ENCODE measurements around the gene CORO1C. TPM values are rescaled to one million over a fixed set of nuclear protein-coding genes. Genes with fewer than 3 reads are reported as not detected.
A peak's percentile ranks its signal among the peaks of the same experiment; 100 is the strongest.

Gene CORO1C
- polyA plus RNA-seq, 1 donor: 68.4 TPM

DNA sequence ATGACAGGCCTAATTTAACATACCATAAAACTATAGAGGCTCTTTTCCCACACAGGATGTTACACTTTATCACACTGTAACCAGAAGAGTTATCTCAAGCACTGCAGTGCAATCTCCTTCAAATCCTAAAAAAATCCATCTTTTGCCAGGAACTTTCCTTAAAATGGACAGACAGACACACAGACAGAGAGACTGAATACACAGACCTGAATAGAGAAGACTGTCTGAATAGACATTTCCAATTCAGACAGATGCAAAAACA is 6.5 kb downstream of the CORO1C start:
- Histone ChIP-seq H3K36me3 (ENCODE audit: control insufficient read depth, insufficient read depth, low read length) (no peaks in the 10 kb centered on the region), H3K9me3 (ENCODE audit: control insufficient read depth, low read depth, low read length) (no peaks in the 10 kb centered on the region), H3K4me1 (ENCODE audit: control insufficient read depth, insufficient read depth, low read length) (peaks cover 14% of the 10 kb centered on the region), H3K4me3 (ENCODE audit: low read length) (no peak overlapping the region), H3K27ac (ENCODE audit: low read length) (peak overlapping the region; percentile 18), H3K27me3 (ENCODE audit: control insufficient read depth, insufficient read depth, low read length) (no peaks in the 10 kb centered on the region)
- DNase-seq: no peak

DNA sequence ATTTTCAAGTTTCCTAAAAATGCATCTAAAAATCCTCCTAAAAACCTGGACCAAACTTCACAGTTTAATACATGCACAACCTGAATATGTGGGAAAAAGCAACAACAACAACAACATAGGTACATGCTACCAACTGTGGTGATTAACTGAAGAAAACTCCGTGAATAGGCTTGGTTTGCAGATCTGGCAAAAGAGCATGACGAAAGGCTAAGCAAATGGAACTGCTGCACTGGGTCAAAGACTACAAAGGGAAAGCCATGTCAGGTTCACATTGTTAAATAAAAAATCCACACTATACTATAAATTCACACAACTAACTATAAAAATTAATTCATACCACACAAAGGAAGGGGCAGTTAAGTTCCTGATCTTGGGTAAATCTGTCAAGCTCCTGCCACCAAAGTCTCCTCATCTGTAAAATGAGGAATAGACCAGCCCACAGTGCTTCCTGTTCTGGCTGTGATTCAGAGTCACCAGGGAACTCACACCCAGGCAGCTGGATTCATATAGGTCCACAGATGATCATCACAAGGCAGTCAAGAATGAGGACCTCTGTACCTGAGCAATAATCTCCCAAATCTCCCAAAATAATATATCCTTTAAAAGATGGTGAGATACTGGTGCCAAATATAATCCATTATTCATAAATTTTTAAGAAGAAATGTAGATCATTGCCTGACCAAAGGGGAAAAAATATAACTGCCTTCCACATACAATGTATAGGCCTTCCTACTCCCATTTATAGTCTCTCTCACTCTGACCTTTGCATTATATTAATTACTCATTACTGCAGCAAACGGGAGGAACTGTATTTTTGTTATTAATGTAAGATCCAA is 7.0 kb downstream of the CORO1C start:
- WGBS (ENCODE audit: insufficient coverage, low lambda C conversion rate): no CpG with 5 or more reads among the region's 3 CpGs
- no peaks in the 10 kb centered on the region for H3K9me3 ChIP-seq (ENCODE audit: control insufficient read depth, low read depth, low read length)
- no peaks in the 10 kb centered on the region for H3K27me3 ChIP-seq (ENCODE audit: control insufficient read depth, insufficient read depth, low read length)
- DNase-seq: peak in 1 of 2 donors; percentile 58
- H3K4me3 ChIP-seq (ENCODE audit: low read length): no peak overlapping the region
- no peaks in the 10 kb centered on the region for H3K36me3 ChIP-seq (ENCODE audit: control insufficient read depth, insufficient read depth, low read length)
- H3K4me1 ChIP-seq (ENCODE audit: control insufficient read depth, insufficient read depth, low read length): peaks cover 14% of the 10 kb centered on the region
- peak overlapping the region; percentile 18 for H3K27ac ChIP-seq (ENCODE audit: low read length)

GRCh38 chr12:108722992-108723766 is 8.1 kb downstream of the CORO1C start:
- WGBS (ENCODE audit: insufficient coverage, low lambda C conversion rate): 83% methylated on average over 1 of the region's 5 CpGs
- H3K4me3 ChIP-seq (ENCODE audit: low read length): no peak overlapping the region
- no peak for DNase-seq
- no peaks in the 10 kb centered on the region for H3K36me3 ChIP-seq (ENCODE audit: control insufficient read depth, insufficient read depth, low read length)
- peak overlapping the region; percentile 50 for H3K27ac ChIP-seq (ENCODE audit: low read length)
- H3K27me3 ChIP-seq (ENCODE audit: control insufficient read depth, insufficient read depth, low read length): no peaks in the 10 kb centered on the region
- peaks cover 4% of the 10 kb centered on the region for H3K4me1 ChIP-seq (ENCODE audit: control insufficient read depth, insufficient read depth, low read length)
- no peaks in the 10 kb centered on the region for H3K9me3 ChIP-seq (ENCODE audit: control insufficient read depth, low read depth, low read length)

DNA sequence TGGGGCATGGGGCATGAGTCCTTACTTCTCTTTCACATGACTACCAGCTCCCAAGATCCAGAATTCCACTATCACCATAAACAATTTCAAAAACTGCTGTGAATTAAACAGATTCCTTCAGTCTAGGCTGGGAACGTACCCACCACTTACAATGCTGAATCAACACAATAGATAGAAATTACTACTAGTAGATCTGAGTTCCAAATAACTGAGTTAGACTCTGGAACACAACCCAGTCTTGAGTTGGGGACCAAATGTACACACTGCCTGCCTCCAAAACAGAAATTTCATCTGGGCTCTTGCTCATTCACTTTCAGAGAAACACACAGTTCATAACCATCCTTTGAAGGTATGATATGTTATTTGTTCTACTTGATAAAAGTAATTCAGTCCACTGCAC is 8.9 kb downstream of the CORO1C start:
- Histone ChIP-seq H3K27ac (ENCODE audit: low read length) (peak overlapping the region; percentile 50), H3K9me3 (ENCODE audit: control insufficient read depth, low read depth, low read length) (no peaks in the 10 kb centered on the region), H3K36me3 (ENCODE audit: control insufficient read depth, insufficient read depth, low read length) (no peaks in the 10 kb centered on the region), H3K4me1 (ENCODE audit: control insufficient read depth, insufficient read depth, low read length) (peaks cover 2% of the 10 kb centered on the region), H3K27me3 (ENCODE audit: control insufficient read depth, insufficient read depth, low read length) (no peaks in the 10 kb centered on the region), H3K4me3 (ENCODE audit: low read length) (no peak overlapping the region)
- no CpG with 5 or more reads among the region's 1 CpG for WGBS (ENCODE audit: insufficient coverage, low lambda C conversion rate)
- DNase-seq: no peak

DNA sequence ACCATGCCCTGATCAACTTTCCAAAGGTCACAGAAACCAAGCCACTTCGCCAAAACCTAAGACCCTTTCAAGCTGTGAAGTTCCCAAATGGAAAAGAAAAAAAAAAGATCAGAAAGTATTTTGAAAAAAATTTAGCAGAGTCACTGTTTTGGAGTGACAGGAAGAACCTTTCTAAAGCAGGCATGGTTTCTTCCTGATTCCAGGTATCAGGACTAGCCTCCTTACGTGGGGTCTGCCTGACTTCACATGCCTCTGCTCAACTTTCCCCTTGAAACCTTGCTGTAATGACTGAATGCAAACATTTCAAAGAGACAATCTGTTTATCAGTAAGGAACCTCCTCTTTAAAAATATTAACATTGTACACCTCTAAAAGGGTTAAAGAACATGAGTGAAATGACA is 9.5 kb downstream of the CORO1C start:
- no peak for DNase-seq
- Histone ChIP-seq H3K4me3 (ENCODE audit: low read length) (no peak overlapping the region), H3K4me1 (ENCODE audit: control insufficient read depth, insufficient read depth, low read length) (peaks cover 2% of the 10 kb centered on the region), H3K27ac (ENCODE audit: low read length) (peak overlapping the region; percentile 50), H3K9me3 (ENCODE audit: control insufficient read depth, low read depth, low read length) (no peaks in the 10 kb centered on the region), H3K36me3 (ENCODE audit: control insufficient read depth, insufficient read depth, low read length) (peaks cover 3% of the 10 kb centered on the region), H3K27me3 (ENCODE audit: control insufficient read depth, insufficient read depth, low read length) (no peaks in the 10 kb centered on the region)
- 100% methylated on average over 1 of the region's 2 CpGs for WGBS (ENCODE audit: insufficient coverage, low lambda C conversion rate)

DNA sequence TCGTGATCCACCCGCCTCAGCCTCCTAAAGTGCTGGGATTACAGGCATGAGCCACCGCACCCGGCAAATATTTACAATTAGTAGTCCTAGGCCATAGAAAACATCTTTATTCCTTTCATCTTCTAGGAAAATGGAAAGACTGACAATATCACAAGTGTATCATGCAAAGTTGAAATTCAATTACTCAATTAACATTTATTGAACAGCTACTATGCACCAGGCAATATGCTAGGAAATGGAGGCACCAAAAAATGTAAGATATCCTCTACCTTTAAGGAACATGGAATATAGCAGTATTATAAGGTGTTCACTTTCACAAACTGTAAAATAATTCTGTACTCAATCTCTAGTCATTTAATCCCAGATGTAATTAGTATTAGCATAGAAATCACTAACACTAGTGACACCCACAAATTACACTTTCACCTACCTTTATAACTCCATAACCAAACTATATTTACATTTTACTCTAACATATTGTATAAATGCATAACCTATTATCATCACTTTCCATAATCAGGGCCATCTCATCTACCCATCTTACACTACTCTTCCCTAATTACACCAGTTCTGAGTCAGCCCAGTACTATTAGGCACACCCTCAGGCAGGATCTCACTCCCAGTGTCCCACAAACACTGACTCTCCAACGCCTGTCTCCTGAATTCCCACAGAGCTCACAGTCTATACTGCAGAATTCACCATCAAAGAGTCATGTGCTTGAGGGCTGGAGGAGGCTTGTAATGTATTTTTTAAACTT is 10.4 kb downstream of the CORO1C start:
- WGBS (ENCODE audit: insufficient coverage, low lambda C conversion rate): no CpG with 5 or more reads among the region's 5 CpGs
- H3K4me3 ChIP-seq (ENCODE audit: low read length): no peak overlapping the region
- no peak for DNase-seq
- no peaks in the 10 kb centered on the region for H3K9me3 ChIP-seq (ENCODE audit: control insufficient read depth, low read depth, low read length)
- no peaks in the 10 kb centered on the region for H3K27me3 ChIP-seq (ENCODE audit: control insufficient read depth, insufficient read depth, low read length)
- no peak overlapping the region for H3K27ac ChIP-seq (ENCODE audit: low read length)
- H3K4me1 ChIP-seq (ENCODE audit: control insufficient read depth, insufficient read depth, low read length): peaks cover 2% of the 10 kb centered on the region
- H3K36me3 ChIP-seq (ENCODE audit: control insufficient read depth, insufficient read depth, low read length): peaks cover 6% of the 10 kb centered on the region

DNA sequence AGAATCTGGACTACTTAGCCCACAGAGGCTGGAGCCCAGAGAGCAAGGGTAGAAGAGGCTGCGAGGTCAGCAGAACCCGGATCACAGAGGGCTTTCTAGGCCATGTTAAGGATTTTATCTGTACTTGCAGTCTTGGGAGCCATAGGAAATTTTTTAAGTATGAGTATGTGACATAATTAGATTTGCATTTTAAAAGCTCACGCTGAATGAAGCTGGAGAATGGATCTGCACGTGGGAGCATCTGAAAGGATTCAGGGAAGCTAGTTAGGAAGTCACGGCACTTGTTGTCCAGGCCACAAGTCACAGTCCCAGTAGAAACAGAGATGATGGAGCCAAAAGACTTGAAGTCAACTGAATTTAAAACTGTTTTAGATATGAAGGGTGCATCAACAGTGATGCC is 14.1 kb downstream of the CORO1C start:
- H3K27ac ChIP-seq (ENCODE audit: low read length): no peak overlapping the region
- H3K9me3 ChIP-seq (ENCODE audit: control insufficient read depth, low read depth, low read length): no peaks in the 10 kb centered on the region
- no peaks in the 10 kb centered on the region for H3K27me3 ChIP-seq (ENCODE audit: control insufficient read depth, insufficient read depth, low read length)
- no CpG with 5 or more reads among the region's 5 CpGs for WGBS (ENCODE audit: insufficient coverage, low lambda C conversion rate)
- H3K4me3 ChIP-seq (ENCODE audit: low read length): no peak overlapping the region
- peaks cover 6% of the 10 kb centered on the region for H3K36me3 ChIP-seq (ENCODE audit: control insufficient read depth, insufficient read depth, low read length)
- no peak for DNase-seq
- no peaks in the 10 kb centered on the region for H3K4me1 ChIP-seq (ENCODE audit: control insufficient read depth, insufficient read depth, low read length)

DNA sequence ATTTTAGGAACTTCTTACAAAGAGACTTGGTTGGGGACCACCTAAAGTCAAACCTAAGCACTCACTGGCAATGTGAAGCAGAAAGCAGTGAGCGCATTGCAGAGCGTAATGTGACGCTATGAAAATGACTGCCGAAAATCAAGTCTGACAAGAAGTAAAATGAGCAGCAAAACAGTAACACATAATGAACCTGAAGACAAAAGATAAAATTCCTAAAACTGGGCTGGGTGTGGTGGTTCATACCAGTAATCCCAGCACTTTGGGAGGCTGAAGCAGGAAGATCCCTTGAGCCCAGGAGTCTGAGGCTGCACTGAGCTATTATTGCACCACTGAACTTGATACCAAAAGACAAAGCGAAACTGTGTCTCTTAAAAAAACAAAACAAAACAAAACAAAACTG is 16.5 kb downstream of the CORO1C start:
- no peak for DNase-seq
- Histone ChIP-seq H3K27me3 (ENCODE audit: control insufficient read depth, insufficient read depth, low read length) (no peaks in the 10 kb centered on the region), H3K36me3 (ENCODE audit: control insufficient read depth, insufficient read depth, low read length) (peaks cover 6% of the 10 kb centered on the region), H3K27ac (ENCODE audit: low read length) (no peak overlapping the region), H3K9me3 (ENCODE audit: control insufficient read depth, low read depth, low read length) (no peaks in the 10 kb centered on the region), H3K4me1 (ENCODE audit: control insufficient read depth, insufficient read depth, low read length) (no peaks in the 10 kb centered on the region), H3K4me3 (ENCODE audit: low read length) (no peak overlapping the region)
- no CpG with 5 or more reads among the region's 5 CpGs for WGBS (ENCODE audit: insufficient coverage, low lambda C conversion rate)

DNA sequence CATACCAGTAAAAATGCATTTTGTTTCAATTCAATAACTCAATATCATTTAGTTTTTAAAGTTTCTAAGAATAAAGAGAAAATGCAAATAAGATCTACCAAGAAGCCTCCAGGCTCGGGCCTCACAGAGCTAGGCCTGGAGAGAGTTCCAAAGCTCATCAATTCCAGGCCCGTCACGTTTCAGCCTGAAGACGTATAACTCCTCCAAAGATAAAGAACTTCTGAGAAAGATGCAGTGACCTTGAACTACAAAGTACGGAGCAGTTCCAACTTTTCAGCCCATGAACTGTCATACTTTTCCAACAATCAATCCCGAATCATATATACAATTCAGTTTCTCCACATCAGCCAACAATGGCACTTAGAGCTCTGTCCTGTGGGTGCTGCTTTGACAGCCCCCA is 17.8 kb downstream of the CORO1C start:
- Histone ChIP-seq H3K27me3 (ENCODE audit: control insufficient read depth, insufficient read depth, low read length) (no peaks in the 10 kb centered on the region), H3K4me3 (ENCODE audit: low read length) (no peak overlapping the region), H3K27ac (ENCODE audit: low read length) (no peak overlapping the region), H3K9me3 (ENCODE audit: control insufficient read depth, low read depth, low read length) (no peaks in the 10 kb centered on the region), H3K4me1 (ENCODE audit: control insufficient read depth, insufficient read depth, low read length) (no peaks in the 10 kb centered on the region), H3K36me3 (ENCODE audit: control insufficient read depth, insufficient read depth, low read length) (peaks cover 6% of the 10 kb centered on the region)
- no peak for DNase-seq
- WGBS (ENCODE audit: insufficient coverage, low lambda C conversion rate): no CpG with 5 or more reads among the region's 6 CpGs

DNA sequence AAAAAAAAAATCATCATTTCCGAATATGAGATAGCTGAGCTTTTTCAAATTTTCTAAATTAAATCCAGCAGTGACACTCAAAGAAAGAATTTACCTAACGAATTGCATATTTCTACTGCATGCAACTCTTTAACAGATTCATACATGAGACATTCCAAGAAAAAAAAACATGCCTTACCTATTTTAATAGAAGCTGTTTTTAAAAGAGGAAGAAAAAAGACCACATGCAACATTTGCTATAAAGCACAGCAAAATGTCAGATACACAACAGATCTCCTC is 18.5 kb downstream of the CORO1C start:
- H3K4me1 ChIP-seq (ENCODE audit: control insufficient read depth, insufficient read depth, low read length): no peaks in the 10 kb centered on the region
- no peaks in the 10 kb centered on the region for H3K27me3 ChIP-seq (ENCODE audit: control insufficient read depth, insufficient read depth, low read length)
- DNase-seq: no peak
- H3K9me3 ChIP-seq (ENCODE audit: control insufficient read depth, low read depth, low read length): no peaks in the 10 kb centered on the region
- no peak overlapping the region for H3K4me3 ChIP-seq (ENCODE audit: low read length)
- 90% methylated on average over 1 of the region's 2 CpGs for WGBS (ENCODE audit: insufficient coverage, low lambda C conversion rate)
- peaks cover 6% of the 10 kb centered on the region for H3K36me3 ChIP-seq (ENCODE audit: control insufficient read depth, insufficient read depth, low read length)
- no peak overlapping the region for H3K27ac ChIP-seq (ENCODE audit: low read length)
